ENCODE results near the gene CNOT4. TPM values are rescaled to one million over a fixed set of nuclear protein-coding genes. Genes with fewer than 3 reads are reported as not detected.
"Not testable (repeated sequence)": the region's sequence is repeated elsewhere in the genome, so short reads cannot be mapped to it uniquely, and the experiment has no call there.

CNOT4 gene
- total RNA-seq, 1 experiment from 2014 or later = 14.6 TPM

DNA sequence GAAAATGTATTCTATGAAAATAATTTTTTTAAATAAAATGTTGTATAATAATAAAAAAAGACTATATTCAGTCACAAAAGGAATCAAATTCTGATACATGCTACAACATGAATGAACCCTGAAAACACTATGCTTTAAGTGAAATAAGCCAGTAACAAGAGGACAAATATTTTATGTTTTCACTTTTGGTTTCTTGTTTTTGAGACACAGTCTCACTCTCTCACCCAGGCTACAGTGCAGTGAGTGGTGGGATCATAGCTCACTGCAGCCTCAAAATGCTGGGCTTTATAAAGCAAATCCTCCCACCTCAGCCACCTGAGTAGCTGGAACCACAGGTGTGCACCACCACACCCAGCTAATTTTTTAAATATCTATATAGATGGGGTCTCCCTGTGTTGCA, 64.2 kb downstream of the CNOT4 start:
- ATAC-seq = no peak
- H3K27me3 Mint-ChIP-seq (ENCODE audit: low read depth) = no peaks in the 10 kb centered on the region
- H3K27ac Mint-ChIP-seq = no peak overlapping the region
- no peak for DNase-seq (ENCODE audit: low spot score)
- ChIA-PET POLR2A (no interaction called here), CTCF (no interaction called here)
- no peaks in the 10 kb centered on the region for H3K36me3 Mint-ChIP-seq
- H3K4me3 Mint-ChIP-seq = no peak overlapping the region
- 0 out of 2 replicates have a peak, but pooled peaks cover 4% of the 10 kb centered on the region for H3K4me1 Mint-ChIP-seq
- H3K9me3 Mint-ChIP-seq = no peaks in the 10 kb centered on the region
- TF ChIP-seq, protein P1, sequence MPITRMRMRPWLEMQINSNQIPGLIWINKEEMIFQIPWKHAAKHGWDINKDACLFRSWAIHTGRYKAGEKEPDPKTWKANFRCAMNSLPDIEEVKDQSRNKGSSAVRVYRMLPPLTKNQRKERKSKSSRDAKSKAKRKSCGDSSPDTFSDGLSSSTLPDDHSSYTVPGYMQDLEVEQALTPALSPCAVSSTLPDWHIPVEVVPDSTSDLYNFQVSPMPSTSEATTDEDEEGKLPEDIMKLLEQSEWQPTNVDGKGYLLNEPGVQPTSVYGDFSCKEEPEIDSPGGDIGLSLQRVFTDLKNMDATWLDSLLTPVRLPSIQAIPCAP (CRISPR knock-in tag; IDR thresholded peaks at IDR 0.05) = no peak
- TF ChIP-seq, protein P2, sequence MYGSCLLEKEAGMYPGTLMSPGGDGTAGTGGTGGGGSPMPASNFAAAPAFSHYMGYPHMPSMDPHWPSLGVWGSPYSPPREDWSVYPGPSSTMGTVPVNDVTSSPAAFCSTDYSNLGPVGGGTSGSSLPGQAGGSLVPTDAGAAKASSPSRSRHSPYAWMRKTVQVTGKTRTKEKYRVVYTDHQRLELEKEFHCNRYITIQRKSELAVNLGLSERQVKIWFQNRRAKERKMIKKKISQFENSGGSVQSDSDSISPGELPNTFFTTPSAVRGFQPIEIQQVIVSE (CRISPR knock-in tag; IDR thresholded peaks at IDR 0.05; ENCODE audit: borderline replicate concordance) = no peak
- TF ChIP-seq ZNF219 (CRISPR knock-in tag; IDR thresholded peaks at IDR 0.05; ENCODE audit: borderline replicate concordance) (no peak), RELA (CRISPR knock-in tag; IDR thresholded peaks at IDR 0.05; ENCODE audit: borderline replicate concordance) (no peak), NR3C1 (CRISPR knock-in tag; conservative IDR thresholded peaks at IDR 0.05; ENCODE audit: low read depth) (no peak), KAT7 (CRISPR knock-in tag; IDR thresholded peaks at IDR 0.05; ENCODE audit: borderline replicate concordance) (no peak), SMAD4 (CRISPR knock-in tag; IDR thresholded peaks at IDR 0.05) (no peak), GRHL2 (CRISPR knock-in tag; IDR thresholded peaks at IDR 0.05; ENCODE audit: insufficient replicate concordance, severe bottlenecking) (no peak), HMGA2 (CRISPR knock-in tag; IDR thresholded peaks at IDR 0.05) (no peak), FOXP1 (CRISPR knock-in tag; IDR thresholded peaks at IDR 0.05; ENCODE audit: borderline replicate concordance) (no peak), ZNF263 (CRISPR knock-in tag; IDR thresholded peaks at IDR 0.05; ENCODE audit: low read depth) (no peak), SOX15 (CRISPR knock-in tag; IDR thresholded peaks at IDR 0.05) (no peak), NFE2L1 (CRISPR knock-in tag; IDR thresholded peaks at IDR 0.05) (no peak)
- TF ChIP-seq, protein P3, sequence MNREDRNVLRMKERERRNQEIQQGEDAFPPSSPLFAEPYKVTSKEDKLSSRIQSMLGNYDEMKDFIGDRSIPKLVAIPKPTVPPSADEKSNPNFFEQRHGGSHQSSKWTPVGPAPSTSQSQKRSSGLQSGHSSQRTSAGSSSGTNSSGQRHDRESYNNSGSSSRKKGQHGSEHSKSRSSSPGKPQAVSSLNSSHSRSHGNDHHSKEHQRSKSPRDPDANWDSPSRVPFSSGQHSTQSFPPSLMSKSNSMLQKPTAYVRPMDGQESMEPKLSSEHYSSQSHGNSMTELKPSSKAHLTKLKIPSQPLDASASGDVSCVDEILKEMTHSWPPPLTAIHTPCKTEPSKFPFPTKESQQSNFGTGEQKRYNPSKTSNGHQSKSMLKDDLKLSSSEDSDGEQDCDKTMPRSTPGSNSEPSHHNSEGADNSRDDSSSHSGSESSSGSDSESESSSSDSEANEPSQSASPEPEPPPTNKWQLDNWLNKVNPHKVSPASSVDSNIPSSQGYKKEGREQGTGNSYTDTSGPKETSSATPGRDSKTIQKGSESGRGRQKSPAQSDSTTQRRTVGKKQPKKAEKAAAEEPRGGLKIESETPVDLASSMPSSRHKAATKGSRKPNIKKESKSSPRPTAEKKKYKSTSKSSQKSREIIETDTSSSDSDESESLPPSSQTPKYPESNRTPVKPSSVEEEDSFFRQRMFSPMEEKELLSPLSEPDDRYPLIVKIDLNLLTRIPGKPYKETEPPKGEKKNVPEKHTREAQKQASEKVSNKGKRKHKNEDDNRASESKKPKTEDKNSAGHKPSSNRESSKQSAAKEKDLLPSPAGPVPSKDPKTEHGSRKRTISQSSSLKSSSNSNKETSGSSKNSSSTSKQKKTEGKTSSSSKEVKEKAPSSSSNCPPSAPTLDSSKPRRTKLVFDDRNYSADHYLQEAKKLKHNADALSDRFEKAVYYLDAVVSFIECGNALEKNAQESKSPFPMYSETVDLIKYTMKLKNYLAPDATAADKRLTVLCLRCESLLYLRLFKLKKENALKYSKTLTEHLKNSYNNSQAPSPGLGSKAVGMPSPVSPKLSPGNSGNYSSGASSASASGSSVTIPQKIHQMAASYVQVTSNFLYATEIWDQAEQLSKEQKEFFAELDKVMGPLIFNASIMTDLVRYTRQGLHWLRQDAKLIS (CRISPR knock-in tag; IDR thresholded peaks at IDR 0.05; ENCODE audit: borderline replicate concordance) = no peak
- TF ChIP-seq, protein P4, sequence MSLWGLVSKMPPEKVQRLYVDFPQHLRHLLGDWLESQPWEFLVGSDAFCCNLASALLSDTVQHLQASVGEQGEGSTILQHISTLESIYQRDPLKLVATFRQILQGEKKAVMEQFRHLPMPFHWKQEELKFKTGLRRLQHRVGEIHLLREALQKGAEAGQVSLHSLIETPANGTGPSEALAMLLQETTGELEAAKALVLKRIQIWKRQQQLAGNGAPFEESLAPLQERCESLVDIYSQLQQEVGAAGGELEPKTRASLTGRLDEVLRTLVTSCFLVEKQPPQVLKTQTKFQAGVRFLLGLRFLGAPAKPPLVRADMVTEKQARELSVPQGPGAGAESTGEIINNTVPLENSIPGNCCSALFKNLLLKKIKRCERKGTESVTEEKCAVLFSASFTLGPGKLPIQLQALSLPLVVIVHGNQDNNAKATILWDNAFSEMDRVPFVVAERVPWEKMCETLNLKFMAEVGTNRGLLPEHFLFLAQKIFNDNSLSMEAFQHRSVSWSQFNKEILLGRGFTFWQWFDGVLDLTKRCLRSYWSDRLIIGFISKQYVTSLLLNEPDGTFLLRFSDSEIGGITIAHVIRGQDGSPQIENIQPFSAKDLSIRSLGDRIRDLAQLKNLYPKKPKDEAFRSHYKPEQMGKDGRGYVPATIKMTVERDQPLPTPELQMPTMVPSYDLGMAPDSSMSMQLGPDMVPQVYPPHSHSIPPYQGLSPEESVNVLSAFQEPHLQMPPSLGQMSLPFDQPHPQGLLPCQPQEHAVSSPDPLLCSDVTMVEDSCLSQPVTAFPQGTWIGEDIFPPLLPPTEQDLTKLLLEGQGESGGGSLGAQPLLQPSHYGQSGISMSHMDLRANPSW (CRISPR knock-in tag; conservative IDR thresholded peaks at IDR 0.05; ENCODE audit: low read depth) = no peak

DNA sequence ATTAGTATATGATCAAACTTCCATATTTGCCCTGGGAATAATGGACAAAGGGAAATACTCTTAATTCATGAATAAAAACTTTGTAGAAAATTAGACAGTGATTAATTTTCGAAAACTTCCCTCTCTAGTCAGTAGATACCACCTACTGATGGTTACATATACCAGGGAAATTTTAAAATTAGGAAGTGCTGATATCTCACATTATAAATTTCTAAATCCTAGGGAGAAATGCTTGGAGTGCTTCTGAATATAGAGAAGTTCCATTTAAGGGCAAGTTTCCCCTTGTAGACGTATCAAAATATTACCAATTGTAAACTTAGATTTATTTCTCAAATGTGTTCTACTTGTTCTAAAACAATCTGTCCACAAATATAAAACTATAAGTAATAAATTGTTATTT, 64.6 kb downstream of the CNOT4 start:
- POLR2A ChIA-PET; H3K9me3 Mint-ChIP-seq; H3K27me3 Mint-ChIP-seq (ENCODE audit: low read depth); H3K4me1 Mint-ChIP-seq; H3K36me3 Mint-ChIP-seq; ATAC-seq; H3K4me3 Mint-ChIP-seq; H3K27ac Mint-ChIP-seq; DNase-seq (ENCODE audit: low spot score): not testable (repeated sequence)
- CTCF ChIA-PET = interaction anchor here (0.6 kb wide), 1 partner anchor 228 kb away, joined by 3 read pairs; no protein-coding TSS in a partner anchor

DNA sequence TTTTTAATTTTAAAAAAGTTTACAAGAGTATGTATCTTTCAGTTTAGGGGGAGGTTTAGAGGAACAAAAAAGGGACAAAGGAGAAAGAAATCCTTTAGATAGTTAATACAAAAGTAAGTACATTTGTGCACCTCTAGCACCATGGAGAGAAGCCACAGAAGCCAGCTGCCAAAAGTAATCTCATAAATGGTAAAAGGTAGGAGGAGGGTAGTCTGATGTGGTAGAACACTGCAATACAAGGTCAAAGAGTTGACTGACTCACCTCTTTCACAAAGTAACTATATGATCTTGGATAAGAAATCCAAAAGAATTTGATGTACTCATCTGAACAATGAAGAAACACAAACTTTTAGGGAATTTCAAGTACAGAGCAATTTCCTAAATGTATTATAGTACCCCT, 68.1 kb downstream of the CNOT4 start:
- no peak overlapping the region for H3K27ac Mint-ChIP-seq
- ATAC-seq (no peak), DNase-seq (ENCODE audit: low spot score) (no peak)
- H3K9me3 Mint-ChIP-seq = no peaks in the 10 kb centered on the region
- POLR2A ChIA-PET = no interaction called here
- peaks cover 6% of the 10 kb centered on the region for H3K36me3 Mint-ChIP-seq
- CTCF ChIA-PET = no interaction called here
- H3K4me3 Mint-ChIP-seq = no peak overlapping the region
- no peaks in the 10 kb centered on the region for H3K4me1 Mint-ChIP-seq
- no peaks in the 10 kb centered on the region for H3K27me3 Mint-ChIP-seq (ENCODE audit: low read depth)
- TF ChIP-seq NR1H2 (CRISPR knock-in tag; IDR thresholded peaks at IDR 0.05) (no peak), RELA (CRISPR knock-in tag; IDR thresholded peaks at IDR 0.05; ENCODE audit: borderline replicate concordance) (no peak), KAT7 (CRISPR knock-in tag; IDR thresholded peaks at IDR 0.05; ENCODE audit: borderline replicate concordance) (no peak), GRHL2 (CRISPR knock-in tag; IDR thresholded peaks at IDR 0.05; ENCODE audit: insufficient replicate concordance, severe bottlenecking) (no peak)
- TF ChIP-seq, protein P5, sequence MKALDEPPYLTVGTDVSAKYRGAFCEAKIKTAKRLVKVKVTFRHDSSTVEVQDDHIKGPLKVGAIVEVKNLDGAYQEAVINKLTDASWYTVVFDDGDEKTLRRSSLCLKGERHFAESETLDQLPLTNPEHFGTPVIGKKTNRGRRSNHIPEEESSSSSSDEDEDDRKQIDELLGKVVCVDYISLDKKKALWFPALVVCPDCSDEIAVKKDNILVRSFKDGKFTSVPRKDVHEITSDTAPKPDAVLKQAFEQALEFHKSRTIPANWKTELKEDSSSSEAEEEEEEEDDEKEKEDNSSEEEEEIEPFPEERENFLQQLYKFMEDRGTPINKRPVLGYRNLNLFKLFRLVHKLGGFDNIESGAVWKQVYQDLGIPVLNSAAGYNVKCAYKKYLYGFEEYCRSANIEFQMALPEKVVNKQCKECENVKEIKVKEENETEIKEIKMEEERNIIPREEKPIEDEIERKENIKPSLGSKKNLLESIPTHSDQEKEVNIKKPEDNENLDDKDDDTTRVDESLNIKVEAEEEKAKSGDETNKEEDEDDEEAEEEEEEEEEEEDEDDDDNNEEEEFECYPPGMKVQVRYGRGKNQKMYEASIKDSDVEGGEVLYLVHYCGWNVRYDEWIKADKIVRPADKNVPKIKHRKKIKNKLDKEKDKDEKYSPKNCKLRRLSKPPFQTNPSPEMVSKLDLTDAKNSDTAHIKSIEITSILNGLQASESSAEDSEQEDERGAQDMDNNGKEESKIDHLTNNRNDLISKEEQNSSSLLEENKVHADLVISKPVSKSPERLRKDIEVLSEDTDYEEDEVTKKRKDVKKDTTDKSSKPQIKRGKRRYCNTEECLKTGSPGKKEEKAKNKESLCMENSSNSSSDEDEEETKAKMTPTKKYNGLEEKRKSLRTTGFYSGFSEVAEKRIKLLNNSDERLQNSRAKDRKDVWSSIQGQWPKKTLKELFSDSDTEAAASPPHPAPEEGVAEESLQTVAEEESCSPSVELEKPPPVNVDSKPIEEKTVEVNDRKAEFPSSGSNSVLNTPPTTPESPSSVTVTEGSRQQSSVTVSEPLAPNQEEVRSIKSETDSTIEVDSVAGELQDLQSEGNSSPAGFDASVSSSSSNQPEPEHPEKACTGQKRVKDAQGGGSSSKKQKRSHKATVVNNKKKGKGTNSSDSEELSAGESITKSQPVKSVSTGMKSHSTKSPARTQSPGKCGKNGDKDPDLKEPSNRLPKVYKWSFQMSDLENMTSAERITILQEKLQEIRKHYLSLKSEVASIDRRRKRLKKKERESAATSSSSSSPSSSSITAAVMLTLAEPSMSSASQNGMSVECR (CRISPR knock-in tag; IDR thresholded peaks at IDR 0.05; ENCODE audit: borderline replicate concordance) = no peak
- TF ChIP-seq, protein P6, sequence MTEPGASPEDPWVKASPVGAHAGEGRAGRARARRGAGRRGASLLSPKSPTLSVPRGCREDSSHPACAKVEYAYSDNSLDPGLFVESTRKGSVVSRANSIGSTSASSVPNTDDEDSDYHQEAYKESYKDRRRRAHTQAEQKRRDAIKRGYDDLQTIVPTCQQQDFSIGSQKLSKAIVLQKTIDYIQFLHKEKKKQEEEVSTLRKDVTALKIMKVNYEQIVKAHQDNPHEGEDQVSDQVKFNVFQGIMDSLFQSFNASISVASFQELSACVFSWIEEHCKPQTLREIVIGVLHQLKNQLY (CRISPR knock-in tag; IDR thresholded peaks at IDR 0.05) = no peak

Data from WTC11 (cell line).